ENCODE results near the gene SPACA7. TPM values are rescaled to one million over a fixed set of nuclear protein-coding genes. Genes with fewer than 3 reads are reported as not detected.

The SPACA7 gene
- total RNA-seq, 1 experiment from 2014 or later, result not detected

- Histone ChIP-seq H2AFZ (ENCODE audit: low read length) (no peak overlapping the region), H3K4me2 (ENCODE audit: low read length) (no peak overlapping the region), H4K20me1 (ENCODE audit: low read length) (no peaks in the 10 kb centered on the region), H3K4me1 (ENCODE audit: insufficient read depth, low read length) (no peaks in the 10 kb centered on the region), H3K27me3 (ENCODE audit: low read length) (peaks cover 13% of the 10 kb centered on the region), H3K79me2 (ENCODE audit: low read length) (no peaks in the 10 kb centered on the region), H3K9me2 (replicated peaks; ENCODE audit: low read length) (no peaks in the 10 kb centered on the region), H3K9me3 (ENCODE audit: low read length) (no peaks in the 10 kb centered on the region), H3K9ac (ENCODE audit: low read length) (no peak overlapping the region), H3K4me3 (ENCODE audit: low read length) (no peak overlapping the region), H3K27ac (ENCODE audit: low read length) (no peak overlapping the region), H3K36me3 (ENCODE audit: low read depth, low read length) (no peaks in the 10 kb centered on the region), H3F3A (ENCODE audit: low read length, unreplicated experiment) (no peaks in the 10 kb centered on the region)
- ChIA-PET CTCF (no interaction called here), POLR2A (ENCODE audit: unreplicated experiment) (no interaction called here)
- ATAC-seq (no peak), DNase-seq (no peak)
- BruUV-seq (replicated peaks), result no TSS peak
- intact Hi-C loops (cut with micrococcal nuclease), result no loop called here
- TF ChIP-seq EZH2 (IDR thresholded peaks at IDR 0.05; ENCODE audit: low read length, unreplicated experiment), result no peak
- TF ChIP-seq, protein P1, sequence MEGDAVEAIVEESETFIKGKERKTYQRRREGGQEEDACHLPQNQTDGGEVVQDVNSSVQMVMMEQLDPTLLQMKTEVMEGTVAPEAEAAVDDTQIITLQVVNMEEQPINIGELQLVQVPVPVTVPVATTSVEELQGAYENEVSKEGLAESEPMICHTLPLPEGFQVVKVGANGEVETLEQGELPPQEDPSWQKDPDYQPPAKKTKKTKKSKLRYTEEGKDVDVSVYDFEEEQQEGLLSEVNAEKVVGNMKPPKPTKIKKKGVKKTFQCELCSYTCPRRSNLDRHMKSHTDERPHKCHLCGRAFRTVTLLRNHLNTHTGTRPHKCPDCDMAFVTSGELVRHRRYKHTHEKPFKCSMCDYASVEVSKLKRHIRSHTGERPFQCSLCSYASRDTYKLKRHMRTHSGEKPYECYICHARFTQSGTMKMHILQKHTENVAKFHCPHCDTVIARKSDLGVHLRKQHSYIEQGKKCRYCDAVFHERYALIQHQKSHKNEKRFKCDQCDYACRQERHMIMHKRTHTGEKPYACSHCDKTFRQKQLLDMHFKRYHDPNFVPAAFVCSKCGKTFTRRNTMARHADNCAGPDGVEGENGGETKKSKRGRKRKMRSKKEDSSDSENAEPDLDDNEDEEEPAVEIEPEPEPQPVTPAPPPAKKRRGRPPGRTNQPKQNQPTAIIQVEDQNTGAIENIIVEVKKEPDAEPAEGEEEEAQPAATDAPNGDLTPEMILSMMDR (conservative IDR thresholded peaks at IDR 0.05; ENCODE audit: low read depth, low read length), result no peak
Observed at GRCh38 chr13:112358156-112358555, 18.0 kb upstream of the SPACA7 start.

GRCh38 chr13:112362021-112362420, 14.1 kb upstream of the SPACA7 start:
- POLR2A ChIA-PET (ENCODE audit: unreplicated experiment), result no interaction called here
- H3K9me2 ChIP-seq (replicated peaks; ENCODE audit: low read length), result no peaks in the 10 kb centered on the region

GRCh38 chr13:112363867-112364528, 12.2 kb upstream of the SPACA7 start:
- no peaks in the 10 kb centered on the region for H3K4me1 ChIP-seq (ENCODE audit: insufficient read depth, low read length)
- ChIA-PET CTCF (interaction anchor here (0.6 kb wide), 1 partner anchor 262 kb away, joined by 3 read pairs; no protein-coding TSS in a partner anchor), POLR2A (ENCODE audit: unreplicated experiment) (no interaction called here)

More at GRCh38 chr13:112362021-112362420, 14.1 kb upstream of the SPACA7 start:
- DNase-seq (no peak), ATAC-seq (no peak)
- no peaks in the 10 kb centered on the region for H3K9me3 ChIP-seq (ENCODE audit: low read length)
- intact Hi-C loops (cut with micrococcal nuclease), result no loop called here
- no peaks in the 10 kb centered on the region for H3K36me3 ChIP-seq (ENCODE audit: low read depth, low read length)
- H4K20me1 ChIP-seq (ENCODE audit: low read length), result no peaks in the 10 kb centered on the region
- H3K4me2 ChIP-seq (ENCODE audit: low read length), result no peak overlapping the region
- H3F3A ChIP-seq (ENCODE audit: low read length, unreplicated experiment), result no peaks in the 10 kb centered on the region
- H3K9ac ChIP-seq (ENCODE audit: low read length), result no peak overlapping the region
- CTCF ChIA-PET, result no interaction called here
- H3K4me1 ChIP-seq (ENCODE audit: insufficient read depth, low read length), result no peaks in the 10 kb centered on the region
- TF ChIP-seq EZH2 (IDR thresholded peaks at IDR 0.05; ENCODE audit: low read length, unreplicated experiment) (no peak), EZH2phosphoT487 (IDR thresholded peaks at IDR 0.05; ENCODE audit: borderline replicate concordance, low read length) (no peak)
- TF ChIP-seq, protein P1 (conservative IDR thresholded peaks at IDR 0.05; ENCODE audit: low read depth, low read length), result no peak
- H3K27me3 ChIP-seq (ENCODE audit: low read length), result peaks cover under 1% of the 10 kb centered on the region; the same call in 1 of the 2 replicates
- no peak overlapping the region for H3K4me3 ChIP-seq (ENCODE audit: low read length)
- H3K79me2 ChIP-seq (ENCODE audit: low read length), result no peaks in the 10 kb centered on the region
- no peak overlapping the region for H3K27ac ChIP-seq (ENCODE audit: low read length)
- no peak overlapping the region for H2AFZ ChIP-seq (ENCODE audit: low read length)
- BruUV-seq (replicated peaks), result no TSS peak

More at GRCh38 chr13:112363867-112364528, 12.2 kb upstream of the SPACA7 start:
- DNase-seq, result no peak
- Histone ChIP-seq H3F3A (ENCODE audit: low read length, unreplicated experiment) (no peaks in the 10 kb centered on the region), H3K27me3 (ENCODE audit: low read length) (no peaks in the 10 kb centered on the region), H3K4me2 (ENCODE audit: low read length) (no peak overlapping the region), H3K4me3 (ENCODE audit: low read length) (no peak overlapping the region), H3K9me2 (replicated peaks; ENCODE audit: low read length) (no peaks in the 10 kb centered on the region), H2AFZ (ENCODE audit: low read length) (no peak overlapping the region), H3K9me3 (ENCODE audit: low read length) (no peaks in the 10 kb centered on the region), H3K36me3 (ENCODE audit: low read depth, low read length) (no peaks in the 10 kb centered on the region), H3K27ac (ENCODE audit: low read length) (no peak overlapping the region), H3K9ac (ENCODE audit: low read length) (no peak overlapping the region), H3K79me2 (ENCODE audit: low read length) (no peaks in the 10 kb centered on the region), H4K20me1 (ENCODE audit: low read length) (no peaks in the 10 kb centered on the region)
- TF ChIP-seq EZH2phosphoT487 (IDR thresholded peaks at IDR 0.05; ENCODE audit: borderline replicate concordance, low read length) (no peak), EZH2 (IDR thresholded peaks at IDR 0.05; ENCODE audit: low read length, unreplicated experiment) (no peak)
- TF ChIP-seq, protein P1 (conservative IDR thresholded peaks at IDR 0.05; ENCODE audit: low read depth, low read length), result no peak
- intact Hi-C loops (cut with micrococcal nuclease), result no loop called here
- no peak for ATAC-seq
- BruUV-seq (replicated peaks), result no TSS peak
